Thymus (tissue), 11 donors: Measurements from ENCODE around the gene KSR1. TPM values are rescaled to one million over a fixed set of nuclear protein-coding genes. Genes with fewer than 3 reads are reported as not detected.

Experiments
- DNase-seq, 9 donors: peaks; one replicate each; pipeline ENCODE4 v3.0.0-alpha.2; 2013; ENCODE audit warnings: low spot score in 9 of 9, low read depth in 6 of 9, missing footprints in 1 of 9
- H3K27ac ChIP-seq, 2 donors: one replicate each; pipeline ENCODE4 v1.5.1; 2013; ENCODE audit warnings: control low read depth in 1 of 2, low read depth in 1 of 2, low read length in 1 of 2, mild to moderate bottlenecking in 1 of 2, moderate library complexity in 1 of 2
- H3K27me3 ChIP-seq, 2 donors: one replicate each; pipeline ENCODE4 v1.5.1; 2013; ENCODE audit warnings: low read length in 1 of 2; ENCODE audit not compliant: control insufficient read depth in 2 of 2, insufficient read depth in 1 of 2
- H3K36me3 ChIP-seq, 2 donors: one replicate each; pipeline ENCODE4 v1.5.1; 2013; ENCODE audit warnings: low read length in 1 of 2, mild to moderate bottlenecking in 1 of 2, moderate library complexity in 1 of 2; ENCODE audit not compliant: control insufficient read depth in 2 of 2, insufficient read depth in 2 of 2
- H3K4me1 ChIP-seq, 2 donors: one replicate each; pipeline ENCODE4 v1.5.1; 2013; ENCODE audit warnings: low read length in 2 of 2; ENCODE audit not compliant: control insufficient read depth in 2 of 2, insufficient read depth in 2 of 2
- H3K4me3 ChIP-seq, 2 donors: one replicate each; pipeline ENCODE4 v1.5.1; 2013; ENCODE audit warnings: low read length in 2 of 2, control low read depth in 1 of 2, mild to moderate bottlenecking in 1 of 2
- H3K9me3 ChIP-seq, 2 donors: one replicate each; pipeline ENCODE4 v1.5.1; 2013; ENCODE audit warnings: low read length in 1 of 2, mild to moderate bottlenecking in 1 of 2; ENCODE audit not compliant: control insufficient read depth in 2 of 2, insufficient read depth in 1 of 2
- WGBS: extraction: QIAGEN DNeasy Blood & Tissue Kit; methylation state at CpG from one replicate; pipeline ENCODE4 v1.1.7; 2013; 5-methylcytosine and 5-hydroxymethylcytosine counted together
- polyA plus RNA-seq: library from polyadenylated mRNA; stranded (reverse); fragments of 200-250 nt; gene quantifications from one replicate; pipeline ENCODE4 v1.2.3, GENCODE V29; 2013
- total RNA-seq: library from RNA; stranded (reverse); fragments of 120-200 nt; gene quantifications from one replicate; pipeline ENCODE4 v1.2.4, GENCODE V29; 2013
- donor health status: healthy.

Gene KSR1
- total and polyA plus RNA-seq, 2 donors: 12.5 to 32.8 TPM

- H3K27ac ChIP-seq: peak overlapping the region in 1 of 2 donors; percentile 23
- H3K4me3 ChIP-seq: no peak overlapping the region
- WGBS: 88% methylated on average over 16 of the region's 16 CpGs
- H3K36me3 ChIP-seq: no peaks in the 10 kb centered on the region
- DNase-seq: no peak
- no peaks in the 10 kb centered on the region for H3K9me3 ChIP-seq
- H3K27me3 ChIP-seq: no peaks in the 10 kb centered on the region
- peaks cover 0 to 14% of the 10 kb centered on the region in 2 donors for H3K4me1 ChIP-seq
These were observed 64.4 kb downstream of the KSR1 start for GRCh38 chr17:27520491-27521185.

GRCh38 chr17:27521281-27522027, 65.2 kb downstream of the KSR1 start:
- Histone ChIP-seq H3K36me3 (no peaks in the 10 kb centered on the region), H3K9me3 (no peaks in the 10 kb centered on the region), H3K27ac (peak overlapping the region in 1 of 2 donors; percentile 36), H3K4me1 (peaks cover 4 to 18% of the 10 kb centered on the region in 2 donors), H3K4me3 (no peak overlapping the region), H3K27me3 (no peaks in the 10 kb centered on the region)
- no peak for DNase-seq
- WGBS: 93% methylated on average over 7 of the region's 7 CpGs

GRCh38 chr17:27522028-27522635, 65.9 kb downstream of the KSR1 start:
- H3K27me3 ChIP-seq: no peaks in the 10 kb centered on the region
- H3K27ac ChIP-seq: peak overlapping the region; percentile 19 to 49
- H3K9me3 ChIP-seq: no peaks in the 10 kb centered on the region
- 90% methylated on average over 6 of the region's 6 CpGs for WGBS
- DNase-seq: no peak
- peaks cover 8 to 24% of the 10 kb centered on the region in 2 donors for H3K4me1 ChIP-seq
- no peaks in the 10 kb centered on the region for H3K36me3 ChIP-seq
- H3K4me3 ChIP-seq: no peak overlapping the region

GRCh38 chr17:27523712-27524111, 67.5 kb downstream of the KSR1 start:
- 91% methylated on average over 1 of the region's 1 CpG for whole genome bisulfite sequencing
- no peak overlapping the region for H3K27ac ChIP-seq
- no peak overlapping the region for H3K4me3 ChIP-seq
- no peaks in the 10 kb centered on the region for H3K9me3 ChIP-seq
- no peak for DNase-seq
- H3K27me3 ChIP-seq: no peaks in the 10 kb centered on the region
- no peaks in the 10 kb centered on the region for H3K36me3 ChIP-seq
- H3K4me1 ChIP-seq: peaks cover 8 to 26% of the 10 kb centered on the region in 2 donors

GRCh38 chr17:27524594-27524993, 68.3 kb downstream of the KSR1 start:
- no peaks in the 10 kb centered on the region for H3K9me3 ChIP-seq
- H3K4me1 ChIP-seq: peaks cover 8 to 22% of the 10 kb centered on the region in 2 donors
- H3K4me3 ChIP-seq: no peak overlapping the region
- H3K27me3 ChIP-seq: no peaks in the 10 kb centered on the region
- 96% methylated on average over 2 of the region's 2 CpGs for WGBS
- H3K27ac ChIP-seq: no peak overlapping the region
- DNase-seq: no peak
- no peaks in the 10 kb centered on the region for H3K36me3 ChIP-seq

GRCh38 chr17:27525316-27525715, 69.1 kb downstream of the KSR1 start:
- WGBS: 93% methylated on average over 2 of the region's 2 CpGs
- Histone ChIP-seq H3K4me3 (no peak overlapping the region), H3K36me3 (no peaks in the 10 kb centered on the region), H3K9me3 (no peaks in the 10 kb centered on the region), H3K27me3 (no peaks in the 10 kb centered on the region), H3K27ac (no peak overlapping the region), H3K4me1 (peaks cover 8 to 22% of the 10 kb centered on the region in 2 donors)
- DNase-seq: no peak

- H3K4me3 ChIP-seq: no peak overlapping the region
- WGBS: 97% methylated on average over 6 of the region's 6 CpGs
These were observed 69.8 kb downstream of the KSR1 start for GRCh38 chr17:27525836-27526603.

GRCh38 chr17:27526604-27527002, 70.4 kb downstream of the KSR1 start:
- WGBS: 12% methylated on average over 9 of the region's 9 CpGs
- Histone ChIP-seq H3K9me3 (no peaks in the 10 kb centered on the region), H3K4me1 (peaks cover 8 to 20% of the 10 kb centered on the region in 2 donors), H3K27ac (no peak overlapping the region), H3K27me3 (no peaks in the 10 kb centered on the region), H3K4me3 (no peak overlapping the region), H3K36me3 (no peaks in the 10 kb centered on the region)
- peak in 3 of 9 donors; percentile 12 to 57 (median 45) for DNase-seq

More at GRCh38 chr17:27525836-27526603, 69.8 kb downstream of the KSR1 start:
- Histone ChIP-seq H3K9me3 (no peaks in the 10 kb centered on the region), H3K4me1 (peaks cover 8 to 19% of the 10 kb centered on the region in 2 donors), H3K27ac (no peak overlapping the region), H3K27me3 (no peaks in the 10 kb centered on the region), H3K36me3 (no peaks in the 10 kb centered on the region)
- DNase-seq: no peak
